GM19328 (cell line): Measurements from ENCODE around the gene LARGE1.
"Not testable (repeated sequence)": the region's sequence is repeated elsewhere in the genome, so short reads cannot be mapped to it uniquely, and the experiment has no call there.

Source experiments
- ATAC-seq: cut with Tn5 transposase; IDR thresholded peaks from one replicate; pipeline ENCODE4 v1.9.1; 2021; ENCODE audit warnings: mild to moderate bottlenecking, moderate library complexity; ENCODE audit not compliant: unreplicated experiment

Gene LARGE1

GRCh38 chr22:33461245-33461644 lies 459.0 kb downstream of the LARGE1 start:
- not testable (repeated sequence) for ATAC-seq

GRCh38 chr22:33459137-33459536 lies 461.1 kb downstream of the LARGE1 start:
- ATAC-seq = no peak

GRCh38 chr22:33456511-33456910 lies 463.8 kb downstream of the LARGE1 start:
- ATAC-seq = no peak

GRCh38 chr22:33455036-33455435 lies 465.2 kb downstream of the LARGE1 start:
- no peak for ATAC-seq

- no peak for ATAC-seq
These were observed 468.3 kb downstream of the LARGE1 start for GRCh38 chr22:33451866-33452469.

- no peak for ATAC-seq
These were observed 469.5 kb downstream of the LARGE1 start for GRCh38 chr22:33450756-33451155.

- ATAC-seq = no peak
These were observed 472.5 kb downstream of the LARGE1 start for GRCh38 chr22:33447733-33448132.

- ATAC-seq = no peak
These were observed 476.6 kb downstream of the LARGE1 start for GRCh38 chr22:33443683-33444082.

- ATAC-seq = no peak
These were observed 479.5 kb downstream of the LARGE1 start for GRCh38 chr22:33440756-33441155.

- no peak for ATAC-seq
These were observed 482.0 kb downstream of the LARGE1 start for GRCh38 chr22:33438273-33438672.

- ATAC-seq = no peak
These were observed 489.0 kb downstream of the LARGE1 start for GRCh38 chr22:33431300-33431699.

- no peak for ATAC-seq
These were observed 491.0 kb downstream of the LARGE1 start for GRCh38 chr22:33429281-33429680.

- no peak for ATAC-seq
These were observed 492.8 kb downstream of the LARGE1 start for GRCh38 chr22:33427461-33427860.

- no peak for ATAC-seq
These were observed 493.8 kb downstream of the LARGE1 start for GRCh38 chr22:33426451-33426850.

GRCh38 chr22:33421859-33422258 lies 498.4 kb downstream of the LARGE1 start:
- ATAC-seq = no peak

- no peak for ATAC-seq
These were observed 501.8 kb downstream of the LARGE1 start for GRCh38 chr22:33418484-33418883.

GRCh38 chr22:33415401-33415800 lies 504.9 kb downstream of the LARGE1 start:
- ATAC-seq = no peak

- no peak for ATAC-seq
These were observed 511.2 kb downstream of the LARGE1 start for GRCh38 chr22:33409079-33409478.

- no peak for ATAC-seq
These were observed 515.1 kb downstream of the LARGE1 start for GRCh38 chr22:33405194-33405593.

- no peak for ATAC-seq
These were observed 515.6 kb downstream of the LARGE1 start for GRCh38 chr22:33404723-33405122.

- no peak for ATAC-seq
These were observed 518.0 kb downstream of the LARGE1 start for GRCh38 chr22:33402325-33402724.

GRCh38 chr22:33401291-33401690 lies 519.0 kb downstream of the LARGE1 start:
- ATAC-seq = no peak

- no peak for ATAC-seq
These were observed 519.4 kb downstream of the LARGE1 start for GRCh38 chr22:33400891-33401290.
